Activated naive CD8-positive, alpha-beta T cell treated with anti-CD3 and anti-CD28 coated beads, Interleukin-2, amount 50 U/mL, for 24 hours (primary cell): ENCODE results near the gene PLAAT5.
"Not testable (repeated sequence)": the region's sequence is repeated elsewhere in the genome, so short reads cannot be mapped to it uniquely, and the experiment has no call there.

Experiments
- ATAC-seq: fragments of 150-1000 bp; cut with Tn5 transposase; one replicate; pipeline ENCODE4 v1.10.0; 2021
- DNase-seq: peaks from one replicate; pipeline ENCODE4 v3.0.0; 2021
- H3K27ac Mint-ChIP-seq: one replicate; pipeline ENCODE4 v1.8.0; 2021; ENCODE audit warnings: mild to moderate bottlenecking, mixed read lengths
- H3K27me3 Mint-ChIP-seq: one replicate; pipeline ENCODE4 v1.8.0; 2021; ENCODE audit warnings: mixed read lengths
- H3K36me3 Mint-ChIP-seq: one replicate; pipeline ENCODE4 v1.8.0; 2021; ENCODE audit warnings: low read depth, mixed read lengths
- H3K4me1 Mint-ChIP-seq: one replicate; pipeline ENCODE4 v1.8.0; 2021; ENCODE audit warnings: mixed read lengths
- H3K4me3 Mint-ChIP-seq: one replicate; pipeline ENCODE4 v1.8.0; 2021; ENCODE audit warnings: mild to moderate bottlenecking, moderate library complexity, mixed read lengths
- H3K9me3 Mint-ChIP-seq: one replicate; pipeline ENCODE4 v1.8.0; 2021; ENCODE audit warnings: mixed read lengths

PLAAT5 gene

GRCh38 chr11:63478896-63479295 is 12.1 kb downstream of the PLAAT5 start:
- Mint-ChIP-seq H3K27me3 (peaks cover 4% of the 10 kb centered on the region), H3K27ac (no peak overlapping the region), H3K4me3 (no peak overlapping the region), H3K9me3 (peaks cover 9% of the 10 kb centered on the region), H3K4me1 (no peaks in the 10 kb centered on the region), H3K36me3 (no peaks in the 10 kb centered on the region)
- peak; percentile 39 for DNase-seq
- peak; percentile 43 for ATAC-seq

DNA sequence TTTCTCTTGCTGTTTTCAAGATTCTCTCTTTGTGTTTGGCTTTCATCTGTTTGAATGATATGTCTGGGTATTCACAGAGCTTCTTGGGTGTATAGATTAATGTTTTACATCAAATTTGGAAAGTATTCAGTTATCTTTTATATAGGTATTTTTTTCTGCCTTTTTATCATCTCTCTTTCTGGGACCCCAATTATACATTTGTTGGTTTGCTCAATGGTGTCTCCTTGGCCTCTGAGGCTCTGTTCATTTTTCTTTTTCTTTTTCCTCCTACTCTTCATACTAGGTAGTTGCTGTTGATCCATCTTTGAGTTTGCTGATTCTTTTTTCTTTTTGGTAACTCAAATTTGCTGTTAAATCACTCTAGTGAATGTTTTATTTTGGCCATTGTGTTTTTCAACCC is 14.3 kb downstream of the PLAAT5 start:
- Mint-ChIP-seq H3K27me3 (peaks cover 4% of the 10 kb centered on the region), H3K36me3 (no peaks in the 10 kb centered on the region)
- no peak for ATAC-seq

DNA sequence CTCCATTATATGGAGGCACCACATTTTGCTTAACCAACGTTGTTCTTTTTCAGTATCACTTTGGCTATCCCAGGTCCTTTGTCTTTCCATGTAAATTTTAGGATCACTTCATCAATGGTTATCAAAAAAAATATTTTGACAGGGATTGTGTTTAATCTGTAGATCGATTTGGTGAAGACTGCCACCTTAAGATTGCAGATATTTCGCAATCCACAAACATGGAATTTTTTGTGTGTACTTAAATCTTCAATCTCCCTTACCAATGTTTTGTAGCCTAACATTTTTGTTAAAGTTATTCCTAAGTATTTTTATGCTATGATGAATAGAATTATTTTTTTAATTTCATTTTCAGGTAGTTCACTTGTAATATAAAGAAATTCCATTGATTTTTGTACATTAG is 18.6 kb downstream of the PLAAT5 start:
- Mint-ChIP-seq H3K9me3 (peaks cover 25% of the 10 kb centered on the region), H3K4me1 (no peaks in the 10 kb centered on the region), H3K36me3 (peaks cover 5% of the 10 kb centered on the region), H3K27ac (no peak overlapping the region), H3K27me3 (no peaks in the 10 kb centered on the region), H3K4me3 (no peak overlapping the region)
- no peak for DNase-seq
- ATAC-seq = no peak

More for the DNA sequence above, 14.3 kb downstream of the PLAAT5 start:
- no peak overlapping the region for H3K4me3 Mint-ChIP-seq
- H3K4me1 Mint-ChIP-seq = no peaks in the 10 kb centered on the region
- no peak for DNase-seq
- H3K27ac Mint-ChIP-seq = no peak overlapping the region
- H3K9me3 Mint-ChIP-seq = peaks cover 6% of the 10 kb centered on the region

GRCh38 chr11:63470311-63470710 is 20.7 kb downstream of the PLAAT5 start:
- Mint-ChIP-seq H3K36me3 (peaks cover 5% of the 10 kb centered on the region), H3K4me3 (no peak overlapping the region), H3K9me3 (peaks cover 20% of the 10 kb centered on the region), H3K27ac (no peak overlapping the region), H3K4me1 (no peaks in the 10 kb centered on the region), H3K27me3 (peaks cover 2% of the 10 kb centered on the region)
- ATAC-seq = no peak
- DNase-seq = no peak

DNA sequence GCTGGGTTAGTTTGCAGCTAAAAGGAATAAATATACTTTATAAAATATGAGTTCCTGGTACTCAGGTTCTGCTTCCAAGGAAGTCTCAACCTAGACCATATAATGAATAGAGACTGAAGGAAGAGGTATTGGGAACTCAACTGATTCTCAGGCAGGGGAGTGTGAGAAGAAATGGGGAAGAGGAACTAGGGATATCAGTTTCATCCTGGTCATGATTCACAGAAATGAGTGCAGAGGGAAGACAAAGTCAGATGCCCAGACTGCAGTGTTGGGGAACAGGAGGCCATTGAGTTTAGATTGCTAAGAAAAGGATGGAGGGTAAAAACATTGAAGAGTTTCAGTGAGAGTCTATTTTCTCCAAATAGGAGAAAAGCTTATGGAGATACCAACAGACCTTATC is 28.8 kb downstream of the PLAAT5 start:
- no peaks in the 10 kb centered on the region for H3K36me3 Mint-ChIP-seq
- H3K9me3 Mint-ChIP-seq = no peaks in the 10 kb centered on the region
- ATAC-seq = no peak
- H3K4me1 Mint-ChIP-seq = no peaks in the 10 kb centered on the region
- no peak overlapping the region for H3K27ac Mint-ChIP-seq
- peaks cover 2% of the 10 kb centered on the region for H3K27me3 Mint-ChIP-seq
- no peak for DNase-seq
- no peak overlapping the region for H3K4me3 Mint-ChIP-seq

DNA sequence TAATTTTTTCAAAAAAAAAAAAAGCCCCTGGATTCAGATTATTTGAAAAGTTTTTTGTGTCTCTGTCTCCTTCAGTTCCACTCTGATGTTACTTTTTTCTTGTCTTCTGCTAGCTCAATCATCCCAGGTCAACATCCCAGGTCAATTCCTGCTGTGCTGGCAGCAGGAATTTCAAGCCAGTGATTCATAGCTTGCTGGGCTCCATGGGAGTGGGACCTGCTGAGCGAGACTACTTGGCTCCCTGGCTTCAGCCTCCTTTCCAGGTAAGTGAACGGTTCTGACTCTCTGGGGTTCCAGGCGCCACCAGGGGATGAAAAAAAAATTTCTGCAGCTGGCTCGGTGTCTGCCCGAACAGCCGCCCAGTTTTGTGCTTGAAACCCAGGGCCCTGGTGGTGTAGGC is 31.4 kb downstream of the PLAAT5 start:
- Mint-ChIP-seq H3K27me3 (peaks cover 2% of the 10 kb centered on the region), H3K36me3 (no peaks in the 10 kb centered on the region), H3K4me3 (no peak overlapping the region), H3K27ac (no peak overlapping the region), H3K4me1 (no peaks in the 10 kb centered on the region), H3K9me3 (no peaks in the 10 kb centered on the region)
- no peak for ATAC-seq
- DNase-seq = no peak

DNA sequence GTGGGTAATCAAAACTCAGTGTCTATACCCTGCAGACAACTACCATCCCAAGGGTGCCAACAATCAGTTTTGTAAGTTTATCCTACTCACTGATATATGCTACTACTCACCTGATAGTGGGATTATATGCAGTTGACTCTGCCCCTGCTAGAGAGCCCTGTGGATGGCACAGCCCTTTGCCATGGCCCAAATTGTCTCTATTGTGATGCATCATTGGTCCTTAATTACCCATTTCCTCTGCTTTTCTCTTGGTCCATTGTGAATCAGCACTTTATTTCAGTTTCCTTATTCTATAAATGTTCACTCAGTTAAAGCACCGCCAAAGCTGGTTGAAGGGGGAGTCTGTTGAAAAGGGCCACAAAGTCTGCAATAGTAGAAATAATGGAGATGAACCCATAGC is 42.3 kb downstream of the PLAAT5 start:
- H3K27me3 Mint-ChIP-seq = peaks cover 6% of the 10 kb centered on the region
- ATAC-seq (no peak), DNase-seq (no peak)
- H3K9me3 Mint-ChIP-seq = no peaks in the 10 kb centered on the region
- H3K4me3 Mint-ChIP-seq = no peak overlapping the region
- H3K4me1 Mint-ChIP-seq = peaks cover 15% of the 10 kb centered on the region
- H3K27ac Mint-ChIP-seq = no peak overlapping the region
- no peaks in the 10 kb centered on the region for H3K36me3 Mint-ChIP-seq

DNA sequence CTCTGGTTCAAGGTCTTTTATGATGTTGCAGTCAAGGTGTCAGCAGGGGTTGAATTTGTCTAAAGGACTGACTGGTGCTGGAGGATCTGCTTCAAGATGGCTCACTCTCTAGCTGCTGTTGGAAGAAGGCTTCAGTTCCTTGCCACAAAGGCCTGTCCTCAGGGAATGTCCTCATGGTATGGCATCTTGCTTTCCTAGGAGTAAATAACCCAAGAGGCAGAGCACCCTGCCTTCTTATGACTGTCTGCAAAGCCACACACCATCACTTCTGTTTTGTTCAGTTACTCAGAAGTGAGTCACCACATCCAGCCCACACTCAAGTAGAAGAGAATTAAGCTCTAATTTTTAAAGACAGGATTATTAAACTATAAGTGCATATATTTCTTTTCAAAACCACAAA is 45.2 kb downstream of the PLAAT5 start:
- ATAC-seq = peak; percentile 75
- H3K36me3 Mint-ChIP-seq = no peaks in the 10 kb centered on the region
- H3K27ac Mint-ChIP-seq = no peak overlapping the region
- DNase-seq = peak; percentile 3
- H3K9me3 Mint-ChIP-seq = no peaks in the 10 kb centered on the region
- H3K27me3 Mint-ChIP-seq = peaks cover 6% of the 10 kb centered on the region
- no peak overlapping the region for H3K4me3 Mint-ChIP-seq
- peaks cover 18% of the 10 kb centered on the region for H3K4me1 Mint-ChIP-seq

DNA sequence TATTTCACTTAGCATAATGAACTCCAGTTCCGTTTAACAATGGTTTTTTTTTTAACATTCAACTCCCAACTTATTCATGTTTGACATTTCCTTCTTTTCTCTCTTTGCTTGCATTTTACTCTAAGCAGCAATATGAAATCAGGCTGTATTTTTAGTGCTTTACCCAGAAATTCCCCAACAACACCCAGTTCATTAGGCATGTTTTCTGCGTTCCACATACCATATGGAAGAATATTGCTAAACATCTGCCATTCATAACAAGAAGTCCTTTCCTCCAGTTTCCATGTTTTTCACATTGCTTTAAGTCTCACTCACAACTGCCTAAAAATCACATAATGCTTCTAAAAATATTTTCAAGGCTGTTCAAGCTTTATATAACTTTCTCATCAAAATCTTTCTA is 45.8 kb downstream of the PLAAT5 start:
- Mint-ChIP-seq H3K36me3 (no peaks in the 10 kb centered on the region), H3K27me3 (peaks cover 6% of the 10 kb centered on the region), H3K4me1 (peaks cover 18% of the 10 kb centered on the region), H3K4me3 (no peak overlapping the region), H3K9me3 (no peaks in the 10 kb centered on the region), H3K27ac (no peak overlapping the region)
- no peak for DNase-seq
- no peak for ATAC-seq

DNA sequence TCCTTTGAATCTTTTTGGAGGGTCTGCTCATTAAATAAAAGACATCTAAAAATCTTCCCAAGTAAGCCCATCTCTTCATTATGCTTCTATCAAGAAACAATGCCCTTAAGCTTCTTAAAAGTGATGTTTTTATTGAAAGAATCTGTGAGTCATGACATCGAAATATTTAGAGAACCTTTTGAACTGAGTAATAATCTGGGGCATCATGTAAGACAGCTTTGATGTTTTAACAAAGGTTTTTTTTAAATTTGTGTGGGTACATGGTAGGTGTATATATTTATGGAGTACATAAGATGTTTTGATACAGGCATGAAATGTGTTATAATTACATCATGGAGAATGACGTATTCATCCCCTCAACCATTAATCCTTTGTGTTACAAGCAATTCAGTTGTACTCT is 46.8 kb downstream of the PLAAT5 start:
- peaks cover 3% of the 10 kb centered on the region for H3K27me3 Mint-ChIP-seq
- DNase-seq (no peak), ATAC-seq (no peak)
- H3K4me3 Mint-ChIP-seq = no peak overlapping the region
- H3K9me3 Mint-ChIP-seq = no peaks in the 10 kb centered on the region
- no peak overlapping the region for H3K27ac Mint-ChIP-seq
- H3K4me1 Mint-ChIP-seq = peaks cover 18% of the 10 kb centered on the region
- no peaks in the 10 kb centered on the region for H3K36me3 Mint-ChIP-seq

GRCh38 chr11:63443714-63444113 is 47.3 kb downstream of the PLAAT5 start:
- Mint-ChIP-seq H3K4me3 (no peak overlapping the region), H3K27ac (no peak overlapping the region), H3K36me3 (no peaks in the 10 kb centered on the region), H3K9me3 (no peaks in the 10 kb centered on the region), H3K4me1 (peaks cover 18% of the 10 kb centered on the region), H3K27me3 (peaks cover 3% of the 10 kb centered on the region)
- DNase-seq = no peak
- ATAC-seq = peak; percentile 72

DNA sequence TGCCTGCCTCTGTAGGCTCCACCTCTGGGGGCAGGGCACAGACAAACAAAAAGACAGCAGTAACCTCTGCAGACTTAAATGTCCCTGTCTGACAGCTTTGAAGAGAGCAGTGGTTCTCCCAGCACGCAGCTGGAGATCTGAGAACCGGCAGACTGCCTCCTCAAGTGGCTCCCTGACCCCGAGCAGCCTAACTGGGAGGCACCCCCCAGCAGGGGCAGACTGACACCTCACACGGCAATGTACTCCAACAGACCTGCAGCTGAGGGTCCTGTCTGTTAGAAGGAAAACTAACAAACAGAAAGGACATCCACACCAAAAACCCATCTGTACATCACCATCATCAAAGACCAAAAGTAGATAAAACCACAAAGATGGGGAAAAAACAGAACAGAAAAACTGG is 55.1 kb downstream of the PLAAT5 start:
- peaks cover 15% of the 10 kb centered on the region for H3K27me3 Mint-ChIP-seq
- H3K27ac Mint-ChIP-seq = not testable (repeated sequence)

GRCh38 chr11:63435351-63435750 is 55.6 kb downstream of the PLAAT5 start:
- not testable (repeated sequence) for DNase-seq

More for the DNA sequence above, 55.1 kb downstream of the PLAAT5 start:
- H3K9me3 Mint-ChIP-seq, H3K4me3 Mint-ChIP-seq, ATAC-seq, H3K4me1 Mint-ChIP-seq, H3K36me3 Mint-ChIP-seq, DNase-seq: not testable (repeated sequence)

GRCh38 chr11:63430731-63431130 is 60.2 kb downstream of the PLAAT5 start:
- H3K36me3 Mint-ChIP-seq, ATAC-seq, H3K4me1 Mint-ChIP-seq, H3K4me3 Mint-ChIP-seq, H3K27ac Mint-ChIP-seq, DNase-seq, H3K9me3 Mint-ChIP-seq: not testable (repeated sequence)
- H3K27me3 Mint-ChIP-seq = peaks cover 25% of the 10 kb centered on the region

More at GRCh38 chr11:63435351-63435750, 55.6 kb downstream of the PLAAT5 start:
- not testable (repeated sequence) for H3K4me3 Mint-ChIP-seq, ATAC-seq, H3K36me3 Mint-ChIP-seq, H3K9me3 Mint-ChIP-seq, H3K4me1 Mint-ChIP-seq, H3K27ac Mint-ChIP-seq
- H3K27me3 Mint-ChIP-seq = peaks cover 18% of the 10 kb centered on the region

DNA sequence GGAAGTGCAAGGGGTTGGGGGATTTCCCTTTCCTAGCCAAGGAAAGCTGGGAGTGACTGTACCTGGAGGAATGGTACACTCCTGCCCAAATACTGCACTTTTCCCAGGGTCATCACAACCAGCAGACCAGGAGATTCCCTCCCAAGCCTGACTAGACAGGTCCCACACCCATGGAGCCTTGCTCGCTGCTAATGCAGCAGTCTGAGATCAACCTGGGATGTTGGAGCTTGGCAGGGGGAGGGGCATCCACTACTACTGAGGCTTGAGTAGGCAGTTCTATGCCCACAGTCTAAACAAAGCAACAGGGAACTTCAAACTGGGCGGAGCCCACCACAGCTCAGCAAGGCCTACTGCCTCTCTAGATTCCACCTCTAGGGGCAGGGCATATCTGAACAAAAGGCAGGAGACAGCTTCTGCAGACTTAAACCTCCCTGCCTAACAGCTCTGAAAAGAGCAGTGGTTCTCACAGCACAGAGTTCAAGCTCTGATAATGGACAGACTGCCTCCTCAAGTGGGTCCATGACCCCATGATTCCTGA is 62.9 kb downstream of the PLAAT5 start:
- DNase-seq (no peak), ATAC-seq (no peak)
- H3K27me3 Mint-ChIP-seq = peaks cover 18% of the 10 kb centered on the region
- no peaks in the 10 kb centered on the region for H3K4me1 Mint-ChIP-seq
- no peak overlapping the region for H3K4me3 Mint-ChIP-seq
- H3K9me3 Mint-ChIP-seq = peaks cover 5% of the 10 kb centered on the region
- H3K36me3 Mint-ChIP-seq = no peaks in the 10 kb centered on the region
- no peak overlapping the region for H3K27ac Mint-ChIP-seq
